ENCODE results near the gene MSH2.
"Not testable (repeated sequence)": the region's sequence is repeated elsewhere in the genome, so short reads cannot be mapped to it uniquely, and the experiment has no call there.

Gene MSH2

DNA sequence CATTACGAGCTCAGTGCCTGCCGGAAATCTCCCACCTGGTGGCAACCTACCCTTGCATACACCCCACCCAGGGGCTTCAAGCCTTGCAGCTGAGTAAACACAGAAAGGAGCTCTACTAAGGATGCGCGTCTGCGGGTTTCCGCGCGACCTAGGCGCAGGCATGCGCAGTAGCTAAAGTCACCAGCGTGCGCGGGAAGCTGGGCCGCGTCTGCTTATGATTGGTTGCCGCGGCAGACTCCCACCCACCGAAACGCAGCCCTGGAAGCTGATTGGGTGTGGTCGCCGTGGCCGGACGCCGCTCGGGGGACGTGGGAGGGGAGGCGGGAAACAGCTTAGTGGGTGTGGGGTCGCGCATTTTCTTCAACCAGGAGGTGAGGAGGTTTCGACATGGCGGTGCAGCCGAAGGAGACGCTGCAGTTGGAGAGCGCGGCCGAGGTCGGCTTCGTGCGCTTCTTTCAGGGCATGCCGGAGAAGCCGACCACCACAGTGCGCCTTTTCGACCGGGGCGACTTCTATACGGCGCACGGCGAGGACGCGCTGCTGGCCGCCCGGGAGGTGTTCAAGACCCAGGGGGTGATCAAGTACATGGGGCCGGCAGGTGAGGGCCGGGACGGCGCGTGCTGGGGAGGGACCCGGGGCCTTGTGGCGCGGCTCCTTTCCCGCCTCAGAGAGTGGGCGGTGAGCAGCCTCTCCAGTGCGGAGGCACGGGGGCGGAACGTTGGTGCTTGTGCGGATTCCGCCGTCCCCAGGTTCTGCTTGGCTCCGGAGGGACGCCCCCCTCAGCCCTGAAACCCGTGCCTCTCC, at the start of gene MSH2:
TSS of gene MSH2 (plus strand) at position 352 of the 804 bp plus-strand sequence. CDS start at position 388, 36 bp downstream.
- peak; percentile 89 to 97 (median 95) for DNase-seq
- intact Hi-C loops (cut with DNase I): no loop called here

- peak in 1 of 42 donors; percentile 7 for DNase-seq
- intact Hi-C loops (cut with DNase I): no loop called here
Measured at GRCh38 chr2:47354013-47354847, 48.7 kb upstream of the MSH2 start.

DNA sequence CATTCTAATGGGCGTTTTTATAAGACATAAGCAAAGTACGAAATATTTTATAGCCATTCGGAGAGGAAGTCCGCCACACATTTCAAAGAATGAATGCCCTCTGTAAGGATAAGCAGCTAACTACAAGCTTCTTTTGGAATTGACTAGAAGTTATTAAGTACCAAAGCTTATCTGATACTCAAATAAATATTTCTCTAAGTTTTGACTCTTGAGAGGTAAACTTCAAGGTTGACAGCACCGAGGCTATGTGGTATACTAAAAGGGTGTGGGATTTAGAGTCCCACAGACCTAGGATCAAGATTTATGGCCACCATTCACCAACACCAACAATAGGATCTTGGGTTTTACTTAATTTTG, 48.1 kb upstream of the MSH2 start:
- DNase-seq: no peak
- intact Hi-C loops (cut with DNase I): no loop called here

DNA sequence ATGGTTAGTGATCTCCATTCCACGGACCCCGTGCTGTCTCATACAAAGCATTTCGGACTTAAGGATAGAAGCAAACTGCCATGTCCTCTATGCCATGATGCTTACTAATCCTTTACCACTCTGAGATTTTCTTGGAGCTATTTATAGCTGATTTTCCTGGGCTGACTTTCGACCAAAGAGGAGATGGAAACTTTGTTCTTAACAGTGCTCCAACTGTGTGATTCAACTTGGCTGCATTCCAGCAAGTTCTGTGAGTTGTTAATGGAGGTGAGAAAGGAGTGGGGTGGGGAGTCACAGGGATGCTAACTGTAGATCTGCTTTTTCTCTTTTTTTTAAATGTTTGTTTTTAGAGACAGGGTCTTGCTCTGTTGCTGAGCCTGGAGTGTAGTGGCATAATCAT, 45.5 kb upstream of the MSH2 start:
- intact Hi-C loops (cut with DNase I): no loop called here
- peak in 5 of 42 donors; percentile 12 to 52 (median 28) for DNase-seq

DNA sequence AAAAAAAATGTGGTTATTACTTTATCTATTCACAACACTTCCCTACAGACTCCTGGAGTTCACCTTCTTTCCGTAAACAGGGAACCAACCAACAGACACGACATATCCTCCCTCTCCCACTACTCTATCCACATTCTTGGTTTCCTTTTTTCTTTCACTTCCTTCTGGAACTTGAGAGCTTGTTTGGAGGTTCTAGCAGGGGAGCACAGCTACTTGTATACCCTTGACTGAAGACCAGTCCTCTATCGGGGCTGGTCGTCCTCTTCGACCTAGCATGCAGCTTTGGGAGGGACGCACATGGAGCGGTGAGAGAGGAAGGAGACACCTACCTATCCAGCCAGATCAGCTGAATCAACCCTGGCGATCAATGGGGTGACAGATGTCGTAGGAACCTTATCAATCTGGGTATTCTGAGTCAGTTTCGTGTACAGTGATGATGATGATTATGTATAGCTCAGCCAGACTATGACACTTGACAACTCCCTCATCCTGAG, 43.5 kb upstream of the MSH2 start:
- intact Hi-C loops (cut with DNase I): no loop called here

GRCh38 chr2:47360283-47360682, 42.7 kb upstream of the MSH2 start:
- intact Hi-C loops (cut with DNase I): no loop called here
- no peak for DNase-seq

More for the DNA sequence above, 43.5 kb upstream of the MSH2 start:
- DNase-seq: peak in 3 of 42 donors; percentile 13 to 28 (median 18)

GRCh38 chr2:47360927-47361326, 42.0 kb upstream of the MSH2 start:
- no peak for DNase-seq

DNA sequence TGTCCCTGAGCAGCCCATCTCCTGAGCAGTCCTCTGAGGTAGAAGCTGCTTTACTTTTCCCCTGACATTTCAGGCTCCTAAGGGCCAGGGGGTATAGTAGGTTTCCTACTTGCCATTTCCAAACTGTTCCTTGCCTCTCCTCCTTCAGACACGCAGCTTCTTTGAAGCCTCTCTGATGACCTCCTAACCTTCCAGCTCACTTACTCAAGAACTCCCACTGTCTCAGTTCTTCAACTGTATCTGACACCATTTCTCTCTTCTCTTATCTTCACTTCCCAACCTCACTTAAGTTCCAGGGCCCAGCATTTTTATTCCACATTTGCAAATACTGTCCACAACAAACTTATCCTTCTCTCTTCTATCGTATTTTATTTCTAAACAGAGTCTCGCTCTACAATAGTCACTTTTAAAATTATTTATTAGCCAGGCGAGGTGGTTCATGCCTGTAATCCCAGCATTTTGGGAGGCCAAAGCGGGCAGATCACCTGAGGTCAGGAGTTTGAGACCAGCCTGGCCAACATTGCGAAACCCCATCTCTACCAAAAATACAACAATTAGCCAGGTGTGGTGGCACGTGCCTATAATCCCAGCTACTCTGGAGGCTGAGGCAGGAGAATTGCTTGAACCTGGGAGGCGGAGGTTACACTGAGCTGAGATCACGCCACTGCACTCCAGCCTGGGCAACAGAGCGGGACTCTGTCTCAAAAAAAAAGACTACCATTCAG, 41.3 kb upstream of the MSH2 start:
- intact Hi-C loops (cut with DNase I); DNase-seq: not testable (repeated sequence)

More at GRCh38 chr2:47360927-47361326, 42.0 kb upstream of the MSH2 start:
- intact Hi-C loops (cut with DNase I): no loop called here

GRCh38 chr2:47373747-47374146, 29.2 kb upstream of the MSH2 start:
- DNase-seq: peak in 37 of 42 donors; percentile 8 to 80 (median 39)
- intact Hi-C loops (cut with DNase I): no loop called here

DNA sequence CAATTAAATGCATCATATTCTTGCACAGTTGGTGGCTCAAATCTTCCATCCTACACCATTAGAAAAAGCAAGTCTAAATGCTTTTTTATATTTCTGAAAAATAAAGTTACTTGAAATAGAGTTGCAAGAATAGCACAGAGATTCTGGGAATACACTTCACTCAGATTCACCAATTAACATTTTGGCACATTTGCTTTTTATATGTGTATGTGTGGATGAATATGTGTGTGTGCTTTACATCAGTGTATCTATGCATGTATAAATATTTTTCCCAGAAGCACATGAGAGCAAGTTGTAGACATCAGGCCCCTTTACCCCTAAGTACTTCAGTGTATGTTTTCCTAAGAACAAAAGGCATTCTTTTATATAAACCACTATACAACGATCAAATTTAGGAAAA, 27.6 kb upstream of the MSH2 start:
- DNase-seq: no peak
- intact Hi-C loops (cut with DNase I): no loop called here

DNA sequence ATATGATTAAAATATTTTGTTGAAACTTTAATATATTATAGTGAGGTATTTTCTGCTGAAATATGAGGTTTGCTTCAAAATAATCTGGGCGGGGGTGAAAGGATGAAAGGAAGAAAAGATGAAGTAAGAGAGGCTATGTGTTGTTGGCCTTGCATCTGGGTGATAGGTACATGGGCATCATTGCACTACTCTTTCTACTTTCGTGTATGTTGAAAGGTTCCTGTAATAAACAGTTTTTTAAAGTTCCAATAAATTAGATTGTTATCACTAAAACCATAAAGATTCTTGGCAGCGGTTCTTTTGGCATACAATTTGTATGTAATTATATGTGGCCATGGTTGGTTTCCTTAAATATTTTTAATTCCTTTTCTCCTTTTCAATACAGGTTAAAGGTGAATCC, 23.6 kb upstream of the MSH2 start:
- intact Hi-C loops (cut with DNase I): no loop called here
- no peak for DNase-seq

DNA sequence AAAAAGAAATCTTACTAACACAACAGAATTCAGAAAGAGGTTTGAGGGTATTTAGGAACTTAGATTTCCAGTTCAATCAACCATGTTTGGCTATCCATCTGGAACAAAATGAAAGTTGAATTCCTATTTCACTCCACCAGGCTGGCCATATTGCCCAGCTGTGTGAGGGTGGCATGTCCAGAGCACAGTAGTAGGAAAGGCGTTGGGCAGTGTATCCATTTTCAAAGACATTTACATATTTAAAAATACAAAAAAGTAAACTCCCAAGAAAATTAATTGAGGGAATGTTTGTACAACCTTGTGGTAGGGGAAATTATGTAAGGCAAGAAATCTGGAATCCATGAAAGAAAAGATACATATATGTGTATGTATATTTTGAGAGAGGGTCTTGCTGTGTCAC, 21.5 kb upstream of the MSH2 start:
- intact Hi-C loops (cut with DNase I): no loop called here
- peak in 1 of 42 donors; percentile 15 for DNase-seq

DNA sequence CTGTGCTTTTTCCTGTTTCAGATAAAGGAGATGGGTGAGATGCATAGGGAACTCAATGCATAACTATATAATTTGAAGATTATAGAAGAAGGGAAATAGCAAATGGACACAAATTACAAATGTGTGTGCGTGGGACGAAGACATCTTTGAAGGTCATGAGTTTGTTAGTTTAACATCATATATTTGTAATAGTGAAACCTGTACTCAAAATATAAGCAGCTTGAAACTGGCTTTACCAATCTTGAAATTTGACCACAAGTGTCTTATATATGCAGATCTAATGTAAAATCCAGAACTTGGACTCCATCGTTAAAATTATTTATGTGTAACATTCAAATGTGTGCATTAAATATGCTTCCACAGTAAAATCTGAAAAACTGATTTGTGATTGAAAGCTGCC, 16.4 kb upstream of the MSH2 start:
- intact Hi-C loops (cut with DNase I): loop anchor here (5.0 kb wide), 1 partner anchor 49 kb away; no protein-coding TSS in a partner anchor

DNA sequence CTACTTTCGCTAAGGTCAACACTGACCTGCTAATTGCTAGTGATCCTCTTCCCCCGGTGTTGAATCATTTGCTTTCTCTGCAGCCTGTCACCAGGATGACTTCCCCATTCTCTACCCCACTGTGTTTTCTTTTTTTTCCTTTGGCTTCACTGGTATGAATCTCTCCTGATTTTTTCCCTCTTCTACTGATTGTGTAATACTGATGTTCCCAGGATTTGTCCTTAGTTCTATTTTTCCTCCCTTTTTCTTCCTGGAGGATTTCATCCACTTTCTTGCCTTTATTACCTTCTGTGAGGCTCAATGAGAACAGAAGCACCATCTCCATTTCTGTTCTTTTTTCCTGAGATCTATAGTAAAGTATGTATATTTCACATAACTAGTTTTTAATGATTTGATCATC, 14.1 kb upstream of the MSH2 start:
- DNase-seq: no peak
- intact Hi-C loops (cut with DNase I): loop anchor here (5.0 kb wide), 1 partner anchor 52 kb away; no protein-coding TSS in a partner anchor

More for the DNA sequence above, 16.4 kb upstream of the MSH2 start:
- no peak for DNase-seq

- intact Hi-C loops (cut with DNase I): loop anchor here (5.0 kb wide), 1 partner anchor 52 kb away; no protein-coding TSS in a partner anchor
- DNase-seq: peak in 1 of 42 donors; percentile 21
Measured at GRCh38 chr2:47389692-47390091, 13.3 kb upstream of the MSH2 start.

- DNase-seq: peak in 1 of 42 donors; percentile 34
Measured at GRCh38 chr2:47401789-47402554, 984 bp upstream of the MSH2 start.

DNA sequence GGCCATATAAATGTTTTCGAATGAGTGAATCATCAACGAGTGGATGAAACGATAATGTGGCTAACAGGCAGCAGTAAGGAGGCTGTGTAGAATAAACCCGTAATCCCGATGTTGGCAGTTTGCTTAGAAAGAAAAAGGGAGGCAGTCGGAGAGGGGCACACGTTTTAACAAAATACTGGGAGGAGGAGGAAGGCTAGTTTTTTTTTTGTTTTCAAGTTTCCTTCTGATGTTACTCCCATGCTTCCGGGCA, 476 bp upstream of the MSH2 start:
- intact Hi-C loops (cut with DNase I): no loop called here
- DNase-seq: no peak

More at GRCh38 chr2:47401789-47402554, 984 bp upstream of the MSH2 start:
- intact Hi-C loops (cut with DNase I): no loop called here

DNA sequence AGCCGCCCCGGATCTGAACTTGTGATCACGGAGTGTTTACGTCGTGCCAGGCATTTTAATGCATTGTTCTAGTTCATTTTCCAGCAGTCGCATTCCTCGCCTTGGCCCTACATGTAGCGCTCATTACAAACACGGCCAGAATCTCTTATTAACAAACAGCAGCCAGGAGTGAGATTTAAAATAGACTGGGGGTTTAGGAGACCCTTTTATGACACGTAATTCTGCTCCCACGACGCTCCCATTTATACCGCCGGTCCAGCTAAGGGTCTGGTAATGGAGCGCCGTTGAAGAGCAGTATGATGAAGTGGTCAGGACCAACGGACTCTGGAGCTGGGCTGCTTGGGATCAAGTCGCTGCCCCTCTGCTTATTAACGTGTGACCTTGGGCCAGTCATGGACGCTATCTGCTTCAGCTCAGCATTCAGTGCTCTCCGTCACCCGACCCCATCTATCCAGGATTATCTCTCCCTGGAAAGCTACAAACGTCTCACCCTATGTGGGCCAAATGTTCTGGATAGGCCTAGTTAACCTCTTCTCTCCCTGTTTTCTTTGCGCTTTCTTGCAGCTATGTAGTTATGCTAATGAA, 745 bp downstream of the MSH2 start:
- peak in 1 of 42 donors; percentile 35 for DNase-seq
- intact Hi-C loops (cut with DNase I): no loop called here

Data from head of caudate nucleus (tissue), 42 donors.